Muscle layer of colon (tissue), 2 donors: ENCODE results near the gene ATP11A.

Experiments used
- H3K27ac ChIP-seq: one replicate; pipeline ENCODE4 v1.7.0; 2013; ENCODE audit warnings: low read depth, mild to moderate bottlenecking, low read length, moderate library complexity
- H3K27me3 ChIP-seq, 2 donors: one replicate each; pipeline ENCODE4 v1.7.0; 2013; ENCODE audit warnings: low read length in 2 of 2, mild to moderate bottlenecking in 2 of 2; ENCODE audit not compliant: insufficient read depth in 2 of 2, control insufficient read depth in 1 of 2
- H3K36me3 ChIP-seq: one replicate; pipeline ENCODE4 v1.7.0; 2013; ENCODE audit warnings: mild to moderate bottlenecking, low read length; ENCODE audit not compliant: insufficient read depth
- H3K4me1 ChIP-seq: one replicate; pipeline ENCODE4 v1.7.0; 2013; ENCODE audit warnings: mild to moderate bottlenecking, low read length; ENCODE audit not compliant: insufficient read depth
- H3K4me3 ChIP-seq, 2 donors: one replicate each; pipeline ENCODE4 v1.7.0; 2013; ENCODE audit warnings: low read length in 2 of 2, low read depth in 1 of 2, mild to moderate bottlenecking in 1 of 2, moderate library complexity in 1 of 2
- H3K9ac ChIP-seq: one replicate; pipeline ENCODE4 v1.7.0; 2013; ENCODE audit warnings: low read length
- H3K9me3 ChIP-seq: one replicate; pipeline ENCODE4 v1.7.0; 2013; ENCODE audit warnings: mild to moderate bottlenecking, low read length
- donor health status: abdominal sarcoma.
- donor health status: Adenocarcinoma of cecum.

The ATP11A gene

DNA sequence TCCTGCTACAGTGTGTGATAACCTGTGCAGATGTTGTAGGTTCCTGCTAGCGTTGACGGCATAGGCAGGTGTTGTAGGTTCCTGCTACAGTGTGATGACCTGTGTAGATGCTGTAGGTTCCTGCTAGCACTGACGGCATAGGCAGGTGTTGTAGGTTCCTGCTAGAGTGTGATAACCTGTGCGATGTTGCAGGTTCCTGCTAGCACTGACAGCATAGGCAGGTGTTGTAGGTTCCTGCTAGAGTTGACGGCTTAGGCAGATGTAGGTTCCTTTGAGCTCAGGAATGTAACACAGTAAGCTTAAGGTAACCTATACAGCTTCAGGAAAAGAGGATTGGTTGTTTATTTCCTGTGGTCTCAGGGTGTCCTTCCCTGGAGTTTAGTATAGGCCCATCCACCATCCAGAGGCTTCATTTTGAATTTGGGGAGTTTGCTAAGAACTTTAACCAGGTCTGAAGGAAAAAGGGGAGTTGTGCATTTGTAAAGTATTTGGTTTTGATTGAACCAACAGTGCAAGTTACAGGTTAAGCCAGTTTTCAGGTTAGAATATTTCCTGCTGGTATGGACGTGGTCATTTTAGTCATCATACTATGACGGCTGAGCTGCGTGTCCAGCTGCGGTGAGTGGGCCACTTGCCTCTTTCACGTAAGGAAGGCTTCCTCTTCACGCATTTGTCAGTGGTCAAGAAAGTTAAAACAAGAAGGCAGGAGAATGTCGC is 53.8 kb downstream of the ATP11A start:
- no peaks in the 10 kb centered on the region for H3K9me3 ChIP-seq
- H3K36me3 ChIP-seq, result no peaks in the 10 kb centered on the region
- no peaks in the 10 kb centered on the region for H3K27me3 ChIP-seq
- no peak overlapping the region for H3K27ac ChIP-seq
- no peaks in the 10 kb centered on the region for H3K4me1 ChIP-seq
- no peak overlapping the region for H3K9ac ChIP-seq
- H3K4me3 ChIP-seq, result no peak overlapping the region

- no peaks in the 10 kb centered on the region for H3K27me3 ChIP-seq
- no peaks in the 10 kb centered on the region for H3K36me3 ChIP-seq
- no peak overlapping the region for H3K4me3 ChIP-seq
- no peaks in the 10 kb centered on the region for H3K4me1 ChIP-seq
- H3K9ac ChIP-seq, result no peak overlapping the region
- H3K27ac ChIP-seq, result no peak overlapping the region
- H3K9me3 ChIP-seq, result no peaks in the 10 kb centered on the region
Measured at GRCh38 chr13:112744168-112745021, 54.6 kb downstream of the ATP11A start.

- Histone ChIP-seq H3K36me3 (no peaks in the 10 kb centered on the region), H3K27me3 (no peaks in the 10 kb centered on the region), H3K27ac (no peak overlapping the region), H3K4me1 (no peaks in the 10 kb centered on the region), H3K9ac (no peak overlapping the region), H3K4me3 (no peak overlapping the region), H3K9me3 (no peaks in the 10 kb centered on the region)
Measured at GRCh38 chr13:112746044-112746443, 56.2 kb downstream of the ATP11A start.

DNA sequence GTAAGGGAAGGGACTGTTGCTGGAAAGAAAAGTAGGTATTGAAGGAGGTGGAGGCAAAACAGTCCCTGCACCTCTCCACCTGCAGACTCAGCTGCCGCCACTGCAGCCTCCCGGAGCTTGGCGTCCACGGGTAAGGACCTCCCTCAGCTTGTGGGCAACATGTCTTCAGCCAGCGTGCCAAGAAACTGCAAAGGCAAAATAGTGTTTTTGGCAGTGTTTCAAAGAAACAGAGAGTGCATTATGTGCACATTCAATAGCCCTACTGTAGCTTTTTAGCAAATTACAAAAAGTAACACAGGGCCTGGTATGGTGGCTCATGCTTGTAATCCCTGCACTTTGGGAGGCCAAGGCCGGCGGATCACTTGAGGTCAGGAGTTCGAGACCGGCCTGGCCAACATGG is 57.4 kb downstream of the ATP11A start:
- no peaks in the 10 kb centered on the region for H3K4me1 ChIP-seq
- H3K27me3 ChIP-seq, result no peaks in the 10 kb centered on the region
- H3K36me3 ChIP-seq, result no peaks in the 10 kb centered on the region
- no peaks in the 10 kb centered on the region for H3K9me3 ChIP-seq
- no peak overlapping the region for H3K4me3 ChIP-seq
- H3K27ac ChIP-seq, result no peak overlapping the region
- no peak overlapping the region for H3K9ac ChIP-seq

DNA sequence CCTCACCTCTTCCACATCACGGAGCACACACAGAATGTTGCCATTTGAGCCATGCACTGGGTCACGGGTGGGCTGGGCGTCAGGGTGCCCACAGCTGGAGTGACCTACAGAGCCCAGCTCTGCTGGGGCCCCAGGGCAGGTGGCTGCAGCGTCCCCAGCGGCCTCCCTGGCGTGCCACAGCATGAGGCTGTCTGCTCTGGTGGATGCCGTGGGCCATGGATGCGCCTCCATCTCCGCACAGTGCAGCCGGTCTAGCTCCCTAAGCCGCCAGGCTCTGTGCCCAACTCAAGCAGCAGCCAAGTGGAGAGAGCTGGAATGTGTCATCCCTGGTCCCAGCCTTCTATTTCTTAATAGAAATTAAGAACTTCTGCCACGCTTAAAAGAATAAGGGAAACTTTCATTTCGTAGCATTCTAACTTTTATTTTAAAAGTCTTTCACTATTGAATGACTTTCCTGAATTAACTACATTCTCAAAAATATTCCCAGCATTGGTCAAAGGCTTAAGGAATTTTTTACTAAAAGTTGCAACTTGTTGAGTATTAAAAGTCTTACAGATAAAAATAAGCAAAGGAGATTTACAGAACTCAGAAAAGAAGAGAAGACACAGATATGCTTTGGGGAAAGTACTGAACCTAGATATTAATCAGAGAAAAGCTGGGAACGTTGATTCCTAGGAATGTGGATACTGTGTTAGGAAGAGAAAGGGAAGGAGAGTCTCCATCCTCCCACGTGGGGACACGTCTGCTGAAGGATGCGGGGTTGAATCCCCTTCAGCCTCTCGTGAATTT is 59.3 kb downstream of the ATP11A start:
- Histone ChIP-seq H3K4me1 (peaks cover 8% of the 10 kb centered on the region), H3K36me3 (no peaks in the 10 kb centered on the region), H3K9me3 (no peaks in the 10 kb centered on the region), H3K27me3 (no peaks in the 10 kb centered on the region), H3K27ac (no peak overlapping the region), H3K4me3 (no peak overlapping the region), H3K9ac (no peak overlapping the region)

DNA sequence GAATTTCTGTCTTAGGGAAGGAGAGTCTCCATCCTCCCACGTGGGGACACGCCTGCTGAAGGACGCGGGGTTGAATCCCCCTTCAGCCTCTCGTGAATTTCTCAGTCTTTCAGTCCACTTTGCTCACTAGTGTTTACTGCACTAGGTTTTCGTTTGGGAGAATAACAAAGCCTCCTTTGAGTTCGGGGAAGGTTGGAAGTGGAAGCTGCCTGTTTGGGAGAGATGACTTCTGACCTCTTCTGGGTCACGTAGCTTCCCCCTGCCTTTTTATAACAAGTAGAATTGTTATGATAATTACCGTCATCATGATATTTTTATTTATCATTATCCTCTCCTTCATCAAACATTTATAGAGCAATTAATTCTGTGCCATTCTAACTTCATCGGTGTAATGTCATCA is 60.7 kb downstream of the ATP11A start:
- Histone ChIP-seq H3K27me3 (no peaks in the 10 kb centered on the region), H3K27ac (no peak overlapping the region), H3K36me3 (no peaks in the 10 kb centered on the region), H3K4me3 (no peak overlapping the region), H3K9me3 (no peaks in the 10 kb centered on the region), H3K4me1 (peaks cover 8% of the 10 kb centered on the region), H3K9ac (no peak overlapping the region)

GRCh38 chr13:112751617-112752016 is 61.8 kb downstream of the ATP11A start:
- Histone ChIP-seq H3K36me3 (no peaks in the 10 kb centered on the region), H3K4me1 (peaks cover 8% of the 10 kb centered on the region), H3K4me3 (no peak overlapping the region), H3K27me3 (no peaks in the 10 kb centered on the region), H3K27ac (no peak overlapping the region), H3K9me3 (no peaks in the 10 kb centered on the region), H3K9ac (no peak overlapping the region)

- Histone ChIP-seq H3K9ac (no peak overlapping the region), H3K4me1 (peaks cover 8% of the 10 kb centered on the region), H3K4me3 (no peak overlapping the region), H3K36me3 (no peaks in the 10 kb centered on the region), H3K27me3 (no peaks in the 10 kb centered on the region), H3K27ac (no peak overlapping the region), H3K9me3 (no peaks in the 10 kb centered on the region)
Measured at GRCh38 chr13:112752211-112752610, 62.4 kb downstream of the ATP11A start.

DNA sequence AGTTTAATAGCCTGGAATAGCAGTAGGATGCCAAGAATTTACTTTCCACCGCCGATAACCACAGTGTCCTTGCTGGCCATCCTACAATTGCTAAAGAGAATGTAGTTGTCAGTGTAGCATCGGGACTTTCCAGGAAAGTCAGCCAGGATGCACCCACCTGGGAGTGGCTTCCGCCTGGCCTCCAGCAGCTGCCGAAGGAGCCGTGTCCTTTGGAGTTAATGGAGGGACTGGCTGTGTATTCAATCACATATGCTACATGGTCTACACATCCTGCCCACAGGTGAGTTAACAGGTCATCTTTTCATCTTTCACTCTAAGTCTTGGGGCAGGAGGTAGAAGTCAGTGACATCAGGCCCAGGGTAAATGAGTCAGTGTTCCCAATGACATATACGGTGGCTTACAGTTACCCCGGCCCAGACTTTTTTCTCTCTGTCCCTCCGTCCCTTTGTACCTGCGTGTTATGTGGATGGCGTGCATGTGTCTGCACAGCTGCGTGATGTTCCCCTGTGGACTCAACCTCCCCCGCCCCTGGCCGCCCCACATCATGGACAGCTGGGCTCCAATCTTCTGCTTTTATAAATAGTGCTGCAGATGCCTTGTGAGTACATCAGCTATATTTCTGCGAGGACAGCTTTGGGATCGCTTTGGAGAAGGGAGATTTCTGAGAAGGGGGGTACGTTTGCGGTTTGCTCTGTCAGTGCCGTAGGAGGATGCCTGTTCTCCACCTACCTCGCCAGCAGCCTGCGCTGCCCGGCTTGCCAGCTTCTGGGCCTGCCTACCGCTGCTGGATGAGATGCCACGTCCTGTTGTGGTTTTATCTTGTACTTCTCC is 63.1 kb downstream of the ATP11A start:
- Histone ChIP-seq H3K4me3 (no peak overlapping the region), H3K4me1 (peaks cover 8% of the 10 kb centered on the region), H3K9ac (no peak overlapping the region), H3K27ac (no peak overlapping the region), H3K27me3 (no peaks in the 10 kb centered on the region), H3K9me3 (no peaks in the 10 kb centered on the region), H3K36me3 (no peaks in the 10 kb centered on the region)

GRCh38 chr13:112753833-112754232 is 64.0 kb downstream of the ATP11A start:
- Histone ChIP-seq H3K36me3 (no peaks in the 10 kb centered on the region), H3K4me3 (no peak overlapping the region), H3K4me1 (peaks cover 8% of the 10 kb centered on the region), H3K9ac (no peak overlapping the region), H3K27ac (no peak overlapping the region), H3K27me3 (no peaks in the 10 kb centered on the region), H3K9me3 (no peaks in the 10 kb centered on the region)
